ENCODE data around the gene HDAC9. TPM values are rescaled to one million over a fixed set of nuclear protein-coding genes. Genes with fewer than 3 reads are reported as not detected.
A peak's percentile ranks its signal among the peaks of the same experiment; 100 is the strongest.

The HDAC9 gene
- total RNA-seq, 1 donor from 2014 or later, result 3.6 TPM

- Mint-ChIP-seq H3K36me3 (ENCODE audit: insufficient read depth) (no peaks in the 10 kb centered on the region), H3K27me3 (no peaks in the 10 kb centered on the region), H3K4me3 (ENCODE audit: low read depth) (no peak overlapping the region), H3K4me1 (ENCODE audit: low read depth) (peaks cover 4% of the 10 kb centered on the region), H3K27ac (no peak overlapping the region), H3K9me3 (ENCODE audit: low read depth) (no peaks in the 10 kb centered on the region)
- no peak for DNase-seq (ENCODE audit: low spot score, unreplicated experiment)
- TF ChIP-seq CTCF (IDR thresholded peaks at IDR 0.05; ENCODE audit: unreplicated experiment), result no peak
Measured at GRCh38 chr7:18593602-18594279, 98.2 kb downstream of the HDAC9 start.

GRCh38 chr7:18597754-18598153 is 102.2 kb downstream of the HDAC9 start:
- no peak for TF ChIP-seq CTCF (IDR thresholded peaks at IDR 0.05; ENCODE audit: unreplicated experiment)

DNA sequence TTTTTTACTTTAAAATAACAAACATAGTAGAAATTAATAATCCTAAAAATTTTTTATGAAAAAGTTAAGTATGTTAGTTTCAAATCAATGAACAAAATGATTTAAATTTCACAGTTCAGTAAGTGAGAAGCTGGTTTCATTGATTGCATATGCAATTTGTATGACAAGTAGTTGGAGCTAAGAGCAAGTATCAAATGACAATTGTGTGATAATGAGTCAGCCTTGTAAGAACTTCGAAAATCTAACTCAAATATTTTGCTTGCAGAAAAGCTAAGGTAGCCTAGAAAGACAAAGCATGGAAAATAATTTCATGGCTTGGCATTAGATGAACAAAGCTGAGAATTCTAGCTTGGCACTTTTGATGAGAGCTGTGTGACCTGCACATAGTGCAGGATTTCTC is 111.5 kb downstream of the HDAC9 start:
- no peak overlapping the region for H3K27ac Mint-ChIP-seq
- H3K27me3 Mint-ChIP-seq, result no peaks in the 10 kb centered on the region
- no peaks in the 10 kb centered on the region for H3K4me1 Mint-ChIP-seq (ENCODE audit: low read depth)

More at GRCh38 chr7:18597754-18598153, 102.2 kb downstream of the HDAC9 start:
- H3K36me3 Mint-ChIP-seq (ENCODE audit: insufficient read depth), result peaks cover 6% of the 10 kb centered on the region
- H3K9me3 Mint-ChIP-seq (ENCODE audit: low read depth), result peaks cover 22% of the 10 kb centered on the region
- no peak overlapping the region for H3K27ac Mint-ChIP-seq
- DNase-seq (ENCODE audit: low spot score, unreplicated experiment), result no peak
- H3K27me3 Mint-ChIP-seq, result no peaks in the 10 kb centered on the region
- H3K4me1 Mint-ChIP-seq (ENCODE audit: low read depth), result peaks cover 4% of the 10 kb centered on the region
- H3K4me3 Mint-ChIP-seq (ENCODE audit: low read depth), result no peak overlapping the region

DNA sequence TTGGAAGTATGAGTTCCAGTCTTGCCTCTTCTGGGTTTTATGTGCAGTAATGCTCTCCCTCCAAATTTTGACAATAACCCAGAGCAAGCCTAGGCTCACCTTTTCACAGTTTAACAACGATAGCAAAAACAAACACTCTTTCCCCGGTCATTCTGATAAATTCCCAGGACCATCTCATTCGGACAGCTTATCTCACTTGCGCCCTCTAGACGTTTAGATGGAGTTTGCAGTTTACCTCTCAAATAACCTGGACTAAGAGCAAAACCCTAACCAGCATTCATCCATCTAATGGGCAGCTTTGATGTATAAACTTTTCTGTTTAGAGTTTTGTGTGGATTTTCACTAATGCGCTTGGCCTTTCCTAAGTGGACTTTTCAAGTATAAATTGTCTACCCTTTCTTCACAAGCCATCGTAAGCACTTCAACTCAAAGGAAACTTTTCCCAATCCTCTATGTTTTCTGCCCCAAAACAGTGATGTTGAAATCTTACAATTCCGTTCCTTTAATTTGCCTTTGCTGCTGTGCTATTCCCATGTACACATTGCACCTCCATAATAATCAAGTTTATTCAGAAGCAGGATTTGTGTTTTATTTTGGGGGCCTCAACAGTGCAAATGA is 114.9 kb downstream of the HDAC9 start:
- Mint-ChIP-seq H3K27ac (no peak overlapping the region), H3K27me3 (no peaks in the 10 kb centered on the region), H3K9me3 (ENCODE audit: low read depth) (peaks cover 5% of the 10 kb centered on the region), H3K36me3 (ENCODE audit: insufficient read depth) (peaks cover 1% of the 10 kb centered on the region), H3K4me3 (ENCODE audit: low read depth) (no peak overlapping the region), H3K4me1 (ENCODE audit: low read depth) (no peaks in the 10 kb centered on the region)
- peak; percentile 70 for TF ChIP-seq CTCF (IDR thresholded peaks at IDR 0.05; ENCODE audit: unreplicated experiment)
- DNase-seq (ENCODE audit: low spot score, unreplicated experiment), result peak; percentile 10

More for the DNA sequence above, 111.5 kb downstream of the HDAC9 start:
- Mint-ChIP-seq H3K36me3 (ENCODE audit: insufficient read depth) (peaks cover 7% of the 10 kb centered on the region), H3K9me3 (ENCODE audit: low read depth) (peaks cover 32% of the 10 kb centered on the region), H3K4me3 (ENCODE audit: low read depth) (no peak overlapping the region)
- no peak for TF ChIP-seq CTCF (IDR thresholded peaks at IDR 0.05; ENCODE audit: unreplicated experiment)
- DNase-seq (ENCODE audit: low spot score, unreplicated experiment), result no peak

DNA sequence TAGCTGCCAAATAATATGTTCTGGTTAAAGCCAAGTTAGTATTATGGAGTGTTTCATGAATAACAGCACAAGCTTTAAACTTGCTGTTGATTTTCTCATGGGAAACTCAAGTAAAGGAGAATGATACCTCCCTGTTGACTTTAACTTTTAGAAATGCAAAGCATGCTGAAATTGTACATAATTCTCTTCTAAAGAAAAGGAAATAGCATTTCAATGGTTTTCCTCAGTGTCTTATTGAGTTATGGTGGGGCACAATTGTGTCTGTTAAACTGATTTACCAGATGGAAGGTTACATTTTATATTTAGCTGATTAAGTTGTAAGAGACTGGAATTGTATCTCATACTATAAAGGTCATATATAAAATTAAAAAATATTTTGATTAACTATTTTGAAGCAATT is 119.3 kb downstream of the HDAC9 start:
- no peak for DNase-seq (ENCODE audit: low spot score, unreplicated experiment)
- no peaks in the 10 kb centered on the region for H3K27me3 Mint-ChIP-seq
- no peak overlapping the region for H3K27ac Mint-ChIP-seq
- TF ChIP-seq CTCF (IDR thresholded peaks at IDR 0.05; ENCODE audit: unreplicated experiment), result no peak
- no peaks in the 10 kb centered on the region for H3K9me3 Mint-ChIP-seq (ENCODE audit: low read depth)
- no peaks in the 10 kb centered on the region for H3K36me3 Mint-ChIP-seq (ENCODE audit: insufficient read depth)
- H3K4me1 Mint-ChIP-seq (ENCODE audit: low read depth), result no peaks in the 10 kb centered on the region
- no peak overlapping the region for H3K4me3 Mint-ChIP-seq (ENCODE audit: low read depth)

Measured in progenitor cell of endocrine pancreas (in vitro differentiated cells).